H4 (cell line): ENCODE measurements around the gene KDM4C. TPM values are rescaled to one million over a fixed set of nuclear protein-coding genes. Genes with fewer than 3 reads are reported as not detected.
"Not testable (repeated sequence)": the region's sequence is repeated elsewhere in the genome, so short reads cannot be mapped to it uniquely, and the experiment has no call there.

Experiments
- DNase-seq: peaks from one replicate; pipeline ENCODE4 v3.0.0-alpha.2; 2015; ENCODE audit warnings: low spot score
- total RNA-seq: library from RNA; depleted of rRNA; stranded (reverse); fragments of >200 nt; shearing (Covaris generic); gene quantifications from 2 replicates; pipeline ENCODE4 v1.2.3, GENCODE V29; 2014

Gene KDM4C
- total RNA-seq, 1 experiment from 2014 or later = 4.7 TPM

- DNase-seq = no peak
Observed at GRCh38 chr9:6975198-6975597, 217.4 kb downstream of the KDM4C start.

GRCh38 chr9:6977761-6978160, 220.0 kb downstream of the KDM4C start:
- no peak for DNase-seq

GRCh38 chr9:6978591-6978990, 220.8 kb downstream of the KDM4C start:
- DNase-seq = no peak

- DNase-seq = no peak
Observed at GRCh38 chr9:6984941-6985578, 227.3 kb downstream of the KDM4C start.

GRCh38 chr9:6986141-6986815, 228.5 kb downstream of the KDM4C start:
- DNase-seq = no peak

- no peak for DNase-seq
Observed at GRCh38 chr9:6987381-6987780, 229.6 kb downstream of the KDM4C start.

GRCh38 chr9:6991418-6991817, 233.6 kb downstream of the KDM4C start:
- DNase-seq = no peak

GRCh38 chr9:6996061-6996854, 238.5 kb downstream of the KDM4C start:
- DNase-seq = no peak

- no peak for DNase-seq
Observed at GRCh38 chr9:6997330-6997729, 239.6 kb downstream of the KDM4C start.

- DNase-seq = no peak
Observed at GRCh38 chr9:6999794-7000193, 242.0 kb downstream of the KDM4C start.

GRCh38 chr9:7001571-7001970, 243.8 kb downstream of the KDM4C start:
- DNase-seq = no peak

- DNase-seq = no peak
Observed at GRCh38 chr9:7003861-7004260, 246.1 kb downstream of the KDM4C start.

GRCh38 chr9:7006417-7006816, 248.6 kb downstream of the KDM4C start:
- no peak for DNase-seq

GRCh38 chr9:7008411-7008810, 250.6 kb downstream of the KDM4C start:
- no peak for DNase-seq

GRCh38 chr9:7009065-7009464, 251.3 kb downstream of the KDM4C start:
- no peak for DNase-seq

- no peak for DNase-seq
Observed at GRCh38 chr9:7011395-7012067, 253.8 kb downstream of the KDM4C start.

- DNase-seq = no peak
Observed at GRCh38 chr9:7027996-7028395, 270.2 kb downstream of the KDM4C start.

GRCh38 chr9:7028591-7028990, 270.8 kb downstream of the KDM4C start:
- no peak for DNase-seq

GRCh38 chr9:7030943-7031342, 273.2 kb downstream of the KDM4C start:
- not testable (repeated sequence) for DNase-seq

- no peak for DNase-seq
Observed at GRCh38 chr9:7033076-7034045, 275.6 kb downstream of the KDM4C start.

- no peak for DNase-seq
Observed at GRCh38 chr9:7037176-7037575, 279.4 kb downstream of the KDM4C start.
